CD4-positive, alpha-beta T cell treated with Interleukin-15 for 1 hour (primary cell): ENCODE results near the gene ZNF793.

Source experiments
- DNase-seq: peaks from one replicate; pipeline ENCODE4 v3.0.0-alpha.2; 2020

ZNF793 gene

DNA sequence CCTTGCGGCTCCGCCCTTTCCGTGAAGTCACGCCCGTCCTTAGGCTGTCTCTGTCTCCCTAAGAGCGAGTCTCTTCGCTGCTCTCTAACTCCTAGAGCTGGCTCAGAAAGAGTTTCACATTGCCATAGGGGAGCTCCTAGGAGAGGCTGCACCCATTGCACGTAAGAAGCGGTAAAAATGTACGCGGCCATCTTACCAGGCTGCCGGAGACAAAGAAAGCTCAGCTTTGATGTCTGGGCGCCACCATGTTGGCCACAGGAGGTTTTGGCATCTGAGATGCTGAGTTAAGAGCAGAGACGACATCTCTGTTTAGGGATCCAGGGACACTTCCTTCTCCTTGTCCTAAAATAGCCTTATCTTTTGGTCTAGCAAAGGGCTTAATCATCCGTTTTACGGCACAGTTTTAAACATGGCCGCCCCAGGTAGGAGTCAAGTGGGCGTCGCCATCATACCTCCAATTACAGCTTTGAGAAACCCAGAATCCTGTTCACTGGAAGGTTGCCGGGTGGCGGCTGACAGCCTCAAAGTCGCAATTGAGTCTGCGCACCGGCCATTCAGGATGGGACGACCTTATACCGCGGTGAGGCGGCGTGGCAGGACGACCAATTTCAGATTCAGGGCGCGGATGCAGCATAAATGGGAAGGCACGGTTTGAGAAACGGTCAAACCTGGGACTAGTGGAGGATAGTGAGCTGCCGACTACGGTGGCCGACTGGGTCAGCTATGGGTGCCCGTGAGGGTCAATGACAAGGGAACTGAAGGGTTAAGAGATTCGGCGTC lies at the start of gene ZNF793:
Gene ZNF793, plus strand, starts transcription at position 553 of the 780 bp plus-strand sequence. CDS start 16,501 bp downstream, outside the sequence.
- peak; percentile 87 for DNase-seq

DNA sequence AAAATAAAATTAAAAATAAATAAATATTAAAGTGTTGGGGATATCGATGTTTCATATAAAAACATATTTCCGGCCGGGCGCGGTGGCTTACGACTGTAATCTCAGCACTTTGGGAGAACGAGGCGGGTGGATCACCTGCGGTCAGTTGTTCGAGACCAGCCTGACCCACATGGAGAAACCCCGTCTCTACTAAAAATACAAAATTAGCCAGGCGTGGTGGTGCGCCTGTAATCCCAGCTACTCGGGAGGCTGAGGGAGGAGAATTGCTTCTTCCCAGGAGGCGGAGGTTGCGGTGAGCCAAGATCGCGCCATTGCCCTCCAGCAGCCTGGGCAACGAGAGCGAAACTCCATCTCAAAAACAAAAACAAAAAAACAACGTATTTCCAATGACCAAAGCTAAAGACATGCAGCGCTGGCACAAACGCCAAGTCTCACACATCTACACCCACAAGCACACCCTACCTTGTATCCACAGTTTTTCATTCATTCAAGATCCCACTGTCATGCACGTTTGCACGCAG lies 40.4 kb upstream of the ZNF793 start:
- no peak for DNase-seq

DNA sequence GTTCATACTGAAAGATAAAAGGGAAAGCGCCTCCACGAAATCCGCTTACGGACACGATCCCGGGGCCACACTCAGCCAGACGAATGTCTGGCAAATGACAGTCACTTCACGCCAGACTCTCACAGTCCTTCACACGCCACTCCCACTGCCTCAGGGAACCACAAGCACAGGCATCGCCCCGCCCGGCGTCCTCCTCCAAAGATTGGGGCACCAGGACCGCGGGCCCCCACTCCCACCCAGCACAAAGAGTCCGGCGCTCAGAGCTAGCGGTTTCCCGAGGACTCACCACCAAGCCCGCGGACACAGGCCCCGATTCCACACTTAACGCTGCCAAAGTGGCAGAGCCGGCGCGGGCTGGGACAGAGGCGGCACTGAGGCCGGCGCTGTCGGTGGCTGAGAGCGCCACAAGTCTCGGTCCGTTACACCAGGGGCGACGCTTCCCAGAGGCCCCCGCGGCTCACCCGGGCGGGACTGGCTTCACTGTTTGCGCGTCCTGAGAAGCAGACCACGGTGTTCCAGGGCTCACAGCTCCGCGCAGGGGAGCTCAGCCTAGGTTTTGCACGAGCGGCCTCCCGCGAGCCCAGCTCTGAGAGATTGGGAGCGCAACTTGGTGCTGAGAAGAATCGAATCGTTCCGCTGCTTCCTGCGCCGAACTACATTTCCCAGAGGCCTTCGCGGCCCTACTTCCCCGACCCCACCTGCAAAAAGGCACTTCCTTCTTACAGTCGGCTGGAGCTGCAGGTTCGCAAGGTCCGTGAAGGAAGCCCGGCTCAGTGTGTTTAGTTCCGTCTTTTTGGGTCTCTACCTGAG lies 39.7 kb upstream of the ZNF793 start, which contains the start of gene ZNF569:
Gene ZNF569, minus strand, starts transcription at position 647 of the 810 bp plus-strand sequence. CDS start 22,523 bp downstream, outside the sequence.
- DNase-seq, result peak; percentile 92

DNA sequence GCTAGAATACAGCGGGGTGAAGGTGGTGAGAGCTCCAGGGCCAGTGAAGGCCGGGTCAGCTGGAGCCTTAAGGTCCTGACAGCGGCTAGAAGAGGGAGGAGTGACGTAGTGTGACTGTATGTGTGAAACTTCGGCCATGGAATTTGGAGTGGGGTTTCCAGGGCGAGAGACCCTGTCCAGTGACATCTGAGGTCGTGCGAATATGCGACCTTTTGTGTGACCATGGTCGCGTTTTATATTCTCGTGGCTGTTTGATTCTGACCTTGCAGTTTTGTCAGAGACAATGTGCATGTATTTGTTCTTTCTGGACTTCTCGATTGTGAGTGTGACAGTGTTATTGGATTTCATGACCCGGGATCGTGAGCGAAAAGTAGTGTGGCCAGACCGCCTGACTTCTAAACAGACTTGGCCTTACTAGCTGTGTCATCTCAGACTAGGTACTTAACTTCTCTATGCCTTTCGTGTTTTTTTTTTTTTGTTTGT lies 39.1 kb upstream of the ZNF793 start:
- no peak for DNase-seq

DNA sequence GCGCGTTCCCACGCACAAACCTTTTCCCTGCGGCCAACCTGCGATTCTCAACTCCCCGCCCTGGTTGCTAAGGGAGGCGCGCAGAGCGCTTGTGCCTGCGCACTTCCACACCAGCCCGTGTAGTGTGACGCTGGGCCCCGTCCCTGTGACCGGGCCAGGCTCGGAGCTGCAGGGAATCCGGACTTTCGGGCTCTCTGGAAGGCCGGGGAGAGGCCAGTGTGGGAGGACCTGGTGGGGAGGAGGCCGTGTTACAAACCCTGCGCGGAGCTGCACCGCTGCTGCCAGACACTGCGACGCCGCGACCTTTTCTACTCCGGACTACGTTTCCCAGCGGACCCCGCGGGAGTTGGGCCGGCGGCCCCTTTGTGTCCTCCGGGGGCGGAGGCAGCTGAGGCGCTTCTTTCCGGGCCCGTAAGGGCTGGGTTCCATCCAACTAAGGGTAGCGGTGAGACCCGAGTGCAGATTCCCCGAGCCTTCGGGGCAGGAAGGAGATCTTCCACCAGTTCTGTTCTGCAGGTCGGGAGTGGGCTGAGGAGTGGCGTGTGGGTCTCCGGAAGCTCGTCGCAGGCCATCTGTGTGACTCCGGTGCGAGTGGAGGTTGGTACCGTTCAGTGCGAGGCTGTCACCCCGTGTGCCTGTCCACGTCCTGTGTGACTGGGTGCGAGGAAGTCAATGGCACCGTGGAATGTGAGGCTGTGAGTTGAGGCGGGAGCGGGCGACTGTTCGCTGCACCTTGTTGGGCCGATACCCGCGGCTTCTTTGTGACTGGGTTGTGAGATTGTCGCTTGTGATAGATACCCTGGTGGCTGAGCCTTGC lies 37.6 kb upstream of the ZNF793 start, which contains the start of gene ZNF570:
Gene ZNF570, plus strand, starts transcription at position 396 of the 817 bp plus-strand sequence. CDS start 999 bp downstream, outside the sequence.
- DNase-seq, result peak; percentile 87

DNA sequence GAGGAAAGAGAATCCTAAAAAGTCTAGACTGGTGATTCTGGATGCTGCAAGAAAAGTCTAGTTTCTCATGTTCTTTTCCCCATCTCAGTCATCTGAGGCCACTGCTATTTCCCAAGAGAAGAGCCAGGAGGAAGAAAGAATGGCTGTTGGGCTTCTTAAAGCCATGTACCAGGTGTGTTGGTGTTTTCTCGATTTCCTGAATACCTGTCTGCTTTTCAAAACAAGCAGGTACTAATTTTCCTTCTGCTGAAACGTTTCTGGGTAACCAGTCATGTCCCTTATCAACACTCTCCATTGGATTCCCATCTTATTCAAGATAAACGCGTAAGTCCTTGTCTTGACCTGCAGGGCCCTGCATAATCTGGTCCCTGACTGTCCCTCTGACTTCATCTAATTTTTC lies 36.5 kb upstream of the ZNF793 start:
- no peak for DNase-seq

DNA sequence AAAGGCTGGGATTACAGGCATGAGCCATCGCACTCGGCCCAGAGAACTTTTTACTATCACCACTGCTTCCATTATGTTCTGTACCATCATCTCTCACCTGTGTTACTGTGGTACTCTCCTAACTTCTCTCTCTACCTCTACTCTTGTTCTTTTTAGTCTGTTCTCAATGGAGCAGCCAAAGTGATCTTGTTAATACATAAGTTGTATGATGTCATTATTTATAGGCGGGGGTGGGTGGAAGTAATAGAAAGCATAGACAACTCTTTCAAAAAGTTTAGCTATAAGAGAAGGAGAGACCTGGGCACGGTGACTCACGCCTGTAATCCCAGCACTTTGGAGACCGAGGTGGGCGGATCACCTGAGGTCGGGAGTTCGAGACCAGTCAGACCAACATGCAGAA lies 34.6 kb upstream of the ZNF793 start:
- no peak for DNase-seq

DNA sequence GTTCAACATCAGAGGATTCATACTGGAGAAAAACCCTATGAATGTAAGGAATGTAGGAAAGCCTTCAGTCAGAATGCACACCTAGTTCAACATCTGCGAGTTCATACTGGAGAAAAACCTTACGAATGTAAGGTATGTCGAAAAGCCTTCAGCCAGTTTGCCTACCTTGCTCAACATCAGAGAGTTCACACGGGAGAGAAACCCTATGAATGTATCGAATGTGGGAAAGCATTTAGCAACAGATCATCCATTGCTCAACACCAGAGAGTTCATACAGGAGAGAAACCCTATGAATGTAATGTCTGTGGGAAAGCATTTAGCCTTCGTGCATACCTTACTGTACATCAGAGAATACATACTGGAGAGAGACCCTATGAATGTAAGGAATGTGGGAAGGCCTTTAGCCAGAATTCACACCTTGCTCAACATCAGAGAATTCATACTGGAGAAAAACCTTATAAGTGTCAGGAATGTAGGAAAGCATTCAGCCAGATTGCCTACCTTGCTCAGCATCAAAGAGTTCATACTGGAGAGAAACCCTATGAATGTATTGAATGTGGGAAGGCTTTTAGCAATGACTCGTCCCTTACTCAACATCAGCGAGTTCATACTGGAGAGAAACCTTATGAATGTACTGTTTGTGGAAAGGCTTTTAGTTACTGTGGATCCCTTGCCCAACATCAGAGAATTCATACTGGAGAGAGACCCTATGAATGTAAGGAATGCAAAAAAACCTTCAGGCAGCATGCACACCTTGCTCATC lies 22.2 kb upstream of the ZNF793 start:
- DNase-seq, result no peak

DNA sequence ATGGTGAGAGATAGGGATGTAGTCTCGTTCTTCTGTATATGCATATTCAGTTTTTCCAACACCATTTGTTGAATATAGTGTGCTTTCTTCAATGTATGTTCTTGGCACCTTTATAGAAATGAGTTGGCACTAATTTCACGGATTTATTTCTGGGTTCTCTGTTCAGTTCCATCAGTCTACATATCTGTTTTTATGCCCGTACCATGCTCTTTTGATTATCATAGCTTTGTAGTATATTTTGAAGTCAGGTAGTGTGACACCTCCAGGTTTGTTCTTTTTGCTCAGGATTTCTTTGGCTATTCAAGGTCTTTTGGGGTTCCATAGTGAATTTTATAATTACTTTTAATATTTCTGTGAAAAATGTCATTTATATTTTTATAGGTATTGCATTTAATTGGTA lies 14.5 kb upstream of the ZNF793 start:
- DNase-seq, result no peak

DNA sequence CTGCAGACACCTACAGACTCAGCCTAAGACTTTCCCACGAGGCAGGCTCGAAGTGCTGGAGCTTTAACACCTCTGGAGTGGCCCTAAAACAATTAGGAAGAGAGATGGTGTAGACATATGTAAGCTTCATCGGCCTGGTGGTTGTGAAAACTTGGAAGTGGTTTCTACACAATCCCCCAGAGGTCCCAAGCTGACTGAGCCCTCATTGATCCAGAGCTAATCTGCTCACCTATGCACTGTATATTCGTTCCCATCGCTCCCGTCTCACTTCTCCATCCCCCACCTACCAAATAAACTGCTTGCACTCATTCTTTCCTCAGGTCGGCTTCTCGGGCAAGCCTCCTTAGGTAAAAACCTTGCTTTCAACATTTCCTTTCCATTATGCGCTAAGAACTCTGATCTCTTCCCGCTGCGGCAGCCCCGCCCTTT lies 767 bp upstream of the ZNF793 start:
- no peak for DNase-seq

DNA sequence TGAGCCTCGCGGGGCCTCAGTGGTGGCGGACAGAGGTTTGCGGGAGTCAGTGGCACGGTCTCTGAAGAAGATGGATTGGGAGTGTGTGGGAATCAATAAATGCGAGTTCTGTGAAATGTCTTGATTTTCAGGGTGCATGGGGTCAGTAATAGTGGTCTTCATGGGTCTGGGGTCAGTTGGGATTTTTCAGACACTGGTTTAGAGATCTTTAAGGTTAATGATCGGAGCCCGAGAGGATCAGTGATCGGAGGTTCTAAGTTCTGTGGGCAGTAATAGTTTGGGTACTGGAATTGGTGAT lies 377 bp downstream of the ZNF793 start:
- no peak for DNase-seq

DNA sequence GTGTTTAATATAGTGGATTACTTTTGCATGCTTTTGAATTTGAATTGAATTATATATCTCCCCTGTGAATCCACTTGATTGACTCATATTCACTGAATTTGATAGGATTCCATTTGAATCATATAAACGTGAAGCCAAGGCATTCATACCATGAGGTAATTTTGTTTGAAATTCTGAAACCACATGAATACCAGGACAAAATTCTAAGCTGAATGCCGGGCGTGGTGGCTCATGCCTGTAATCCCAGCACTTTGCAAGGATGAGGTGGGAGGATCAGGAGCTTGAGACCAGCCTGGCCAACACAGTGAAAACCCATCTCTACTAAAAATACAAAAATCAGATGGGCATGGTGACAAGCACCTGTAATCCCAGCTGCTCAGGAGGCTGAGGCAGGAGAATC lies 4.4 kb downstream of the ZNF793 start:
- DNase-seq, result no peak

DNA sequence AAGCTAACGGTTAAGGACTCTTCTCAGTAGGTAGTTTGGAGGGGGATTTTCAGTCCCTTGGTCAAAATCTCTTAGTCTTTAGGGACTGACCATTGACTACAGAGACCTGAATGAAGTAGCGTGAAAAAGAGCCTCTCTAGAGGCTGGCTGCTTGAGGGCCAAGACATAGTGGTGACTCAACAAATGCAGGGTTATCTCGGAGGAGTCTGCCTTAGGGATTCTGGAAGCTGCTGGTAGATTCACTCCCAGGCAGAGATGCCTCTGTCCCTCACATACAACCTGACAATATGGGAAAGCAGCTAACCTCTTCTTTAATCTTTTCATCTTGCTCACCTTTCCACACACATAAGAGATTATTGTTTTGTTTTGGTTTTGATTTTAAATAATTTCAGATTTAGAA lies 5.1 kb downstream of the ZNF793 start:
- no peak for DNase-seq

DNA sequence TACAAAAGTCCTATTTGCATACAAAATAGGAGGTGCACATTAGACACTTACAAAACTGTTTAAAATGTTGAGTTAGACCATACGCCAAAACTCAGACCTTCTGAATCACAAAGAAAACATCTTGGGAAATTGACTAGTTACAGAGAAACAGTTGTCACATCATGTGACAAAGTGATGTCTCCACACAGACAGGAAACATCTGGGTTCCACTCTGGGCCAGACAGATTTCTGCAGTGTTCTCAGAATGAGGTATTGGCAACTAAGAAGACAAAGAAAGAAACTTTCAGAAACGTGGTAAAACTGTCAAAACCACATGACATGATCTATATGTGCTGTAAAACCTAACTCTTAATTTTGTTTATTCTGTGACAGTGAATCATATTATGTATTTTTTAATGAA lies 6.7 kb downstream of the ZNF793 start:
- DNase-seq, result no peak

DNA sequence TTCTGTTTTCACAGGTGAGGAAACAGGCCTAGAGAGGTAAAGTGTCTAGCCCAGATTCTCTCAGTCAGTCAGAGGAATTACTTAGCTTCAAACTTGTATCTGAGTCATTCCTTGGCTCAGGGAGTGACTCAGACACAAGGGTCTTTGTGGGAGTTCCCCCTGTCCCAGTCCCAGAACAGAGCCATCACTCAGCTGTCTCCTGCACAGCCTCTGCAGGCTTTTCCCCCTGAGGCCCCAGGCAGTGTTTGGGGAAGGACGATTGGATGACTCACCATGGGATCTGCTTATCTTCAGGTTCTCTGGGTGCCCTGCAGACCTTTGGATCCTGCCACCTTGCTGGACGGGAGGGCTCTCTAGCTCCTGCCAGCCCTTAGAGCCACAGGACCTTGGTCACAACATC lies 13.2 kb downstream of the ZNF793 start:
- DNase-seq, result no peak

DNA sequence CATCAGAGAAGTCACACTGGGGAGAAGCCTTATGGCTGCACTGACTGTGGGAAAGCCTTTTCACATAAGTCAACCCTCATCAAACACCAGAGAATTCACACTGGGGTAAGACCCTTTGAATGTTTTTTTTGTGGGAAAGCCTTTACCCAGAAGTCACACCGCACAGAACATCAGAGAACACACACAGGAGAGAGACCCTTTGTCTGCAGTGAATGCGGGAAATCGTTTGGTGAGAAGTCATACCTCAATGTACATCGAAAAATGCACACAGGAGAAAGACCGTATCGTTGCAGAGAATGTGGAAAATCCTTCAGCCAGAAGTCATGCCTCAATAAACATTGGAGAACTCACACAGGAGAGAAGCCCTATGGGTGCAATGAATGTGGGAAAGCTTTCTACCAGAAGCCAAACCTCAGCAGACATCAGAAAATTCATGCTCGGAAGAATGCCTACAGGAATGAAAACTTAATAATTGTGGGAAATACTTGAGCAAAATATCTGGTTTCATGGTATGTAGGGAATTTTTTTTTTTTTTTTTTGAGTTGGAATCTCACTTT lies 30.7 kb downstream of the ZNF793 start:
- DNase-seq, result no peak

DNA sequence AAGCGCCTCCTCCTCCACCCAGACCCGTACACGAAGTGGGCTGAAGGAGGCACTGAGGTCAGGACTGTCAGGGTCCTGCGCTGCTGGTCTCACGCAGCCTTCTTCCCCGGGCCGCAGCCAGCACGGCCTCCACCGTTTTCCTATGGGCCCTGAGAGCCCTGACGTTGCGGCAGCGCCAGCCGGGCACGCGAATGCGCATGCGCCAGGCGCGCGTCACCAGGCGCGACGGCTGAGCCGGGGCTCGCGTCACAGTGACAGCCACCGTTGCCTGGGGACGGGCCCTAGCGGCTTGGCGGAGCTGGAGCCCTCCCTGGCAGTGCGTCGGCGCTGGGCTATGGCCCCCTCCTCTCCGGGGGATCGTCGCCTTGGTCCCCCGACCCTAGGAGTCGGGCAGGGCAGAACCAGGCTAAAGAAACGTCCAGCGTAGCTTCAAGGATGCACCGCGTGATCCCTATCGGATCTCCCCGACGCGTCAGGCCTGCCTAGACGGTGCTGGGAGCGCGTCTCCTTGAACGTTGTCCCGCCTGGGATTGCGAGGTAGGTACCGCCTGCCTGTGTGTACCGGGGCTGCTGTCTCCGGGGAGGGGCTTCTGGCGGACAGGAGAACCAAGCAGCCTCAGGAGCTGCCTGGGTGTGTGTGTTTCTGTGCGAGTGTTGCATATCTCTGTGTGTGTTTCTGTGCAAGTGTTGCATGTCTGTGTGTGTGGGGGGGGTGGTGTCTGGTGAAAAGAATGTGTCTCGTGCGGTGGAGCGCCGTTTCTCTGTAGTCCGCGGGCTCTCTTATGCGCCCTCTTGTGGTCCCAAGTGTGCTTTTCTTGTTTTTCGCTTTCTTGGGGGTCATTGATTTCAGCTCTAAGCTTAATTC lies 44.6 kb downstream of the ZNF793 start:
- peak; percentile 77 for DNase-seq

DNA sequence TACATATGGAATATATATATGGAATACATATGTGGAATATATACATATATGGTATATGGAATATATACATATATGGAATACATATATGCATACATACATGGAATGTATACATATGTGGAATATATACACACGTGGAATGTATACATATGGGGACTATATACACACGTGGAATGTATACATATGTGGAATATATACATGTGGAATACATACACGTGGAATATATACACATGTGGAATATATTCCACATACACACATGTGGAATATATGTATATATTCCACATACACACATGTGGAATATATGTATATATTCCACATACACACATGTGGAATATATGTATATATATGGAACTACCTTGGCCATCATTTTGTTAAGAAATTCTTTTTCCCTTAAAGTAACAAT lies 56.8 kb downstream of the ZNF793 start:
- no peak for DNase-seq

DNA sequence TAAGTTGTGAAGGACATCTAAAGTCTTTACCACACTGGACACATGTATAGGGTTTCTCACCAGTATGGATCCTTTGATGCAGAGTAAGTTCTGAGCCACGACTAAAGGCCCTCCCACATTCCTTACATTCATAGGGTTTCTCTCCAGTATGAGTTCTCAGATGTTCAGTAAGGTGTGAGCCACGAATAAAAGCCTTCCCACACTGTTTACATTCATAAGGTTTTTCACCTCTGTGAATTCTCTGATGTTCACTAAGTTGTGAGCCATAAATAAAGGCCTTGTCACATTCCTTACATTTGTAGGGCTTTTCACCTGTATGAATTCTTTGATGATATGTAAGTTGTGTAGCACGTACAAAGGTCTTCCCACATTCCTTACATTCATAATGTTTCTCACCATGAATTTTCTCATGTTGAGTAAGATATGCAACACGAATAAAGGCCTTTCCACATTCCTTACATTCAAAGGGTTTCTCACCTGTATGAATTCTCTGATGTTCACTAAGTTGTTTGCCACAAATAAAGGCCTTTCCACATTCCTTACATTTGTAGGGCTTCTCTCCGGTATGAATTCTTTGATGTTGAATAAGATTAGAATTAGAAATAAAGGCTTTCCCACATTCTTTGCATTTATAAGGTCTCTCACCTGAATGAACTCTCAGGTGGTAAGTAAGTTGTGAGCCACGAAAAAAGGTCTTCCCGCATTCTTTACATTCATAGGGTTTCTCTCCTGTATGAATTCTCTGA lies 58.1 kb downstream of the ZNF793 start:
- DNase-seq, result no peak

DNA sequence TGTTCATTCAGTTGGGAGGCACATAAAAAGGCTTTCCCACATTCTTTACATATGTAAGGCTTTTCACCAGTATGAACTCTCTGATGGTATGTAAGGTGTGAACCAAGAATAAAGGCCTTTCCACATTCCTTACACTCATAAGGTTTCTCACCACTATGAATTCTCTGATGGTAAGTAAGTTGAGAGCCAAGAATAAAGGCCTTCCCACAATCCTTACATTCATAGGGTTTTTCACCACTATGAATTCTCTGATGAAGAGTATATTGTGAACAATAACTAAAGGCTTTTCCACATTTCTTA lies 58.6 kb downstream of the ZNF793 start:
- no peak for DNase-seq
